IPS-NIHi7 (cell line): Measurements from ENCODE around the gene UNC79.

Source experiments
- DNase-seq: peaks from one replicate; pipeline ENCODE4 v3.0.0; 2012; ENCODE audit warnings: mixed read lengths; ENCODE audit errors: extremely low spot score

The UNC79 gene

GRCh38 chr14:93708311-93708734, 277.6 kb downstream of the UNC79 start:
- no peak for DNase-seq

- DNase-seq, result no peak
Observed at GRCh38 chr14:93708800-93709199, 278.1 kb downstream of the UNC79 start.

- DNase-seq, result no peak
Observed at GRCh38 chr14:93709249-93709648, 278.5 kb downstream of the UNC79 start.

DNA sequence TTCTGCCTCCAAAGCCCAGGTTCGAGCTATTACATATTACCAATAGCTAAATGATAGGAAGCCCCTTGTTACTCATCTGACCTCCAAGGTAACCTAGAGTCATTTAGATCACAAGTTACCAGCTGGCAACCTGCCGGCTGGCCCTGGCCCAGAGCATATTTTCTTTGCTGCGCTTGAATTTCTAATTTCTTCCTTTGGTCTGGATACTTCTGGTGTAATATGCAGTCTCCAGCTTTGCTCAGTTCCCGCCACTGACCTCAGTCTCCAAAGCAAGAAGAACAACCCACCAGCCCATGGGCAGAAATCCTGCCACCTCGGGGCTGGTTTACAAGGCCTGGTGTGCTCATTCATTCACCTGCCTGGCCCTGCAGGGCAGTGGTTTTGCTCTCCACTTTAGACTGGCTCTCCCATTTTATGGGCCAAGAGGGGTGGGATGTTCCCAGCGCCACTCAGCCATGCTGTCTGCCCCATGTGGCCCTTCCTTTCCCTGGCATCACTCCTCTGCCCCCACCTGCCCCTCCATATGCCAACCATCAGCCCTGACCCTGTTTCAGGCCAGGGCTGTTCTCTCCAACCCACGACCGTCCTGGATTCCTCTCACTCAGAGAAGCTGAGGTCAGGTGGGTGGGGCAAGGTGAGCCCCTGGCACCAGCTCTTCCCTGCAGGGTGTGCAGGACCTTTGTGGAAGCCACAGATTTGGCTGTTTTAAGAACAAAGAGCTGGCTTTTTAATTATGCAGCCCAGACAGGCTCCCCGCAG, 281.5 kb downstream of the UNC79 start:
- no peak for DNase-seq

DNA sequence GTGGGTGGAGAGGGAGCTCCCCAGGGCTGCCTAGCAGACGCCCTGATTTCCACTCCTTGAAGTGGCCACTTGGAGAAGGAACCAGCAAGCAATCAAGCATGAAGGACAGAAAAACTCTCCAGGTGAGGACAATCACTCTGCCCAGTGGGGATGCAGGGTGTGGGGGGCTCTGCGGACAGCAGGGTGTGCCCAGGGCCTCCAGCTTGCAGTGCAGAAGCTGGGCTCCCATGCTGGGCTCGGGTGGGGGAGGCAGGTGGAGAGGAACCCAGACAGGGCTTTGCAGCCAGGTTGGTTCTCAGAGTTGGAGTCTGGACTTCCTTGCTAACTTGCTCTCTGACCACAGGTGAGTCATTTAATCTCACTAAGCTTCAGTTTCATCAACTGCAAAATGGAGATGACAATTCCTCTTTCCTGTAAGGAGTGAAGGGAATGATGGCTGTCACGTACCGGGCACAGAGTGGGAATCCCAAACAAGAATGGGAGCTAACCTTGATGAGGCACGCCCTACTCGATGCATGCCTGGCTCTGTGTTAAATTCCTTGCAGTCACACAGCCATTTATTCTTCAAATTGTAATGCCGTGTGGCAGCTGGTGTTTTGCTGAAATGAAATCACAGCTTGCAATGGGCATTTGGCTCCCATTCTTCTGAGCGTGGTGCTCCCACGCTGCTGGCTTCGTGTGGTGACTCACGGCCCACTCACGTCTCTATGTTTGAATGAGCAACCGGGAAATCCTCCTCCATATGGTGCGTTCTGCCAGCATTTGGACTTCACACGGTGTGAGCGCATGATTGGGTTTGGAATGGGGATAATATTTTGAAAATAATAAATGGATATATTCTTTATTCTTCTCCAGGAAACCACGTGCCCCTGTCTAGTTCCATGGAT, 282.3 kb downstream of the UNC79 start:
- no peak for DNase-seq

DNA sequence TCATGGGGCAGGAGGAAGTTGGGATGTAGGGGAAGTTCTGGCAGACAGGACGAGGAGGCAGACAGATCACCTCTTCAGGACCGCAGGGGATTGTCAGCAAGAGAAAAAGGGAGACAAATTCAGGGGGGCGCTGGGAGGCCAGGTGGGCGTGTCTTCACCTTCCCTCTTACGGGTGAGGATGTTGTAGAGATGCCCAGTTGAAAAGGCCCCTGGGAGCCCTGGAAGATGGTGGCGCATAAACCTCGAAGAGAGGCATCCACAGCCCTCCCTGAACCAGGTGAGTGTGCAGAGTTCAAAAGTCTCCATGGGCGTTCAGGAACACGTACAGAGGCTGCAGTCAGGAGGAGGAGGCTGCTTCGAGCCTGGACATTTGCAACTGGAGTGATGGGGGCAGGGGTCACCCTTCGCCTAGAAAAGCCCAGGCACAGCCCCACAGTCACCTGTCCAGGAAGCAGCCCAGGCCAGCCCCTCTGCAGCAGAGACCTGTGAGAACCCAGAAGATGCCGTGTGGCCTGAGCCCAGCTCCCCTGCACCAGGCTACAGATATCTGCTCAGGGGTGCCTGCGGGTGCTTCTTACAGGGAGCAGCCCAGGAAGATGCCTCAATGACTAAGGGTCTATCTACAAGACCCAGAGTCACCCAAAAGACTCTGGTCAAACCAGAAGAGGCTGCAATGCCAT, 283.1 kb downstream of the UNC79 start:
- DNase-seq, result no peak

DNA sequence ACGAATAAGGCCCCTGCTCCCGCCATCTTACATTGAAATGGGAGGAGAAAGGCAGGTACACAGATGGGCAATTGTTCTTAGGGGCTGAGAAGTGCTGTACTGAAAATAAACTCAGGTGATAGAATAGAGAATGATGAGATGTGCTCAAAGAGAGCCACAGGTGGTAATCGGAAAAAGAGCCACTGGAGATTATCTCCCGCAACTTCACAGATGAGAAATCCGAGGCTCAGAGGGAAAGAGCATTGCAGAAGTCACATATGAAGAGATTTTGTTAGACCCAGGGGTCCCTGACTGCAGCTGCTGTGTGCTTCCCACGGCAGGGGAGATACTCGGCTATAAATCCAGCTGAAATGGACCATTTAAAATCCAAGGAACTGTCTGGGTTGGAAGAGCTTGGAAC, 283.9 kb downstream of the UNC79 start:
- DNase-seq, result no peak

DNA sequence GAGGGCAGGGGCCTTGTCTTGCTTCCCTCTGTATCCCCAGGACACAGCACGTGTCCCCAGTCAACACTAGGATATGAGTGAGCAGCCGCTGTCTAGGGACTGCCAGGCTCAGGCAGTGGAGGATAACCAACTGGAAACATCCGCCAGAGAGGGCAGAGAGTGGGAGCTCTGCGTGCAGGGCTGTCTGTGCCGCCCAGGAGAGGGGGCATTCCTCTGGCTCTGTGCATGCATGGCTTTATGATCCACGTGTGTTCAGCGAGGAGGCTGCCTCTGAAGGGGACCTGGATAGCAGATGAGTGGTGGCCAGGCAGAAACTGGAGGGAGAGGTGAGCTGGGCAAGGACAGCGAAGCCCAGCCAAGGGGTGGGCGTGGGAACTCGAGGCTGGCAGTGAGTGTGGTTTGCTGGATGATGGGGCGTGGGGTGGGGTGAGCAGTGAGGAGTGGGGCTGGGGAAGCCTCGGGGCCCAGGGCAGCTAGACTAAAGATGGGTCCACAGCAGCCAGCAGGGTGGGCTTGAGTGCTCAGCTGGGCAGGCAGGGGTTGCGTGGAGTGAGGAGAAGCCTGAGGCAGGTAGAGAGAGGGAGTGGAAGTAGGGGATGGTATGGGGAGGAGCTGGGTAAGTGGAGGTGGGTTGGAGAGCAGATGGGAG, 284.7 kb downstream of the UNC79 start:
- no peak for DNase-seq

DNA sequence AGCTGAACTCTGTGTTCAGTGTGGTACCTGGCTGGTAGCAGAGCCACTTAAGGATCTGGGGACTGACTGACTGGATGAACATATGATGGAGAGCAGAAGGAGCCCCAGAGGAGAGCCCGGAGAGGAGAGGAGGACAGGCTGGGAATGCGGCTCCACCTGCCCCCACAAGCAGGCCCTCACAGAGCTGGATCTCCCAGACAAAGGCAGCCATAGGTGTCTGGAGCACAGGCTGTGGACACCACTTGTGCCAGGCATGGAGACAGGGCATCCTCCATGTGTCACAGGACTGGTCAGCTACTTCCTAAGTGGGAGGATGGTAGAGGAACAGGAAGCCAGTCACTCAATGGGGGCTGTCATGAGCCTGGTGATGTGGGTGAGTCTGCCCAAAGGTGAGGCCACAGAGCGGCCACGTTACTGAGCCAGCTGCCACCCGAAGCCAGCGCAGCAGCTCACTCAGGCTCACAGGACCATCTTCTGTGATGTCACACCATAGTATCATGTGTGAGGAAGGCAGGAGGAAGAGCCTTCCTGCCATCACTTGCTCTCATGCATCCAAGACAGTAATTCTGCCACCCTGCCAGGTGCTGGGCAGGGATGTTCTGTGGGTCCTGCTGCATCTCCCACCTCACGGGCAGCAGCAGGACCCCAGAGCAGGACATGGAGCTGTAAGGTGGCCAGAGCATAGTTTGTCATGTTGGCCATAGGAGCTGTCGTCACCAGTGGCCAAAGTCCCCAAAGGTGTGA, 285.4 kb downstream of the UNC79 start:
- DNase-seq, result no peak

- DNase-seq, result no peak
Observed at GRCh38 chr14:93716746-93717667, 286.3 kb downstream of the UNC79 start.

DNA sequence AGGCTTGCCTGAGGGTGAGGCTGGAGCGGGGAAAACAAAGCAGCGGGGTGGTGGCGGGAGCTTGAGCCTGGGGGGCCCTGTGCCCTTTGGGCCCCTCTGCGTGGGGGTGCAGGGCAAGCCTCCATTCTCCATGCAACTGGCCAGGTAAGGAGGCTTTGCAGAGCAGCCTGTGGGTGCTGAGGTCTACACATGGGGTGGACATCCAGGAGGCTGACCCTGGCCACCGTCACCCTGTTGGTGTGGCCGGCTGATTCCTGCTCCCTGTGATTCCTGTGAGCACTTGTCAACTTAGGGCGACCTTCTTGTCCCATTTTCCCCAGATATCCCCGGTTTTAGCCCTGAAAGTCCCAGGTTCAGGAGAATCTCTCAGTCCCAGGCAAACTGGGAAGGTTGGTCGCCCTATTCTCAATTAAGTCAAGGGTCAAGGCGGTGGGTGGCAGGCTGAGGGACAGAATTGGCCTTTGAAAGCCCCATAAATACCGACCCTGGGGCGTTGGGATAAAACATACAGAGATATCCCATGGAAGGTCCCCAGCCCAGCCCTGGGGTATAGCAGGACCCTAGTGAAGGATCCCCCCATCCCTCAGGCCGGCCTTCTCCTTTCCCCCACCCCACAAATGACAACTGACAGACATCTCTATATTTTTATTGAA, 287.1 kb downstream of the UNC79 start:
- no peak for DNase-seq

- no peak for DNase-seq
Observed at GRCh38 chr14:93719256-93719655, 288.5 kb downstream of the UNC79 start.

DNA sequence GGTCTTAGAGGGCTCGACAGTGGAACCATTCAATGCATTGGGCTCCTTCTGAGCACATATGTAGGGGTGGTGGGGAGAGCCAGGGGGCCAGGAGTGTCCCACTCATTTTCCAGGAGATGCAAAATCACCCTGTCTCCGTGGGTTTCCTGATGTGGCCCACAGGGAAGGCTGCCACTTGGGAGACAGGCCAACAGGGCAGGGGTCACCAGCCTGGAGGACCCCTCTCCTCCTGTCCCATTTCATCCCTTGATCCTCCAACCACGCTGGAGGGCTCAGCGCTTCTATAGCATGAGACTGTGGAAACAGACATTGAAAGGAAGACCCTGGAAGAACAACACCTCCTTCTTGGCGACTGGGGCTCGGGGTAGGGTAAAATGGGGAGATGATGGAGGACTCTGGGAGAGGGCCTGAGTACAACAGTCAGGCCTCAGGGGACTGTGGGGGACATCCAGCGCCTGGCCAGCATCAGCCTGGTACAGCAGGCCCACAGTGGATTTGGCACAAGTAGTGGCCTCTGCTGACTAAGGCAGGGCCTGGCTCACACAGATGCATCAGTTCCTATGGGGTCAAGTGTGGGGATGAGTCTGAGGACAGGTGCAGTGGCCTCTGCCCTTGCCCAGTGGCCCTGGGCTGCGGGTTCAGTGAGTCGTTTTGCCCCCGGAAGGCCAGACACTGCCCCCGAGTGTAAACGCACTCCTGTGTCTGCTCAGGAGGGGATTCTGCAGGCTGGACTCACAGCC, 289.5 kb downstream of the UNC79 start:
- no peak for DNase-seq

DNA sequence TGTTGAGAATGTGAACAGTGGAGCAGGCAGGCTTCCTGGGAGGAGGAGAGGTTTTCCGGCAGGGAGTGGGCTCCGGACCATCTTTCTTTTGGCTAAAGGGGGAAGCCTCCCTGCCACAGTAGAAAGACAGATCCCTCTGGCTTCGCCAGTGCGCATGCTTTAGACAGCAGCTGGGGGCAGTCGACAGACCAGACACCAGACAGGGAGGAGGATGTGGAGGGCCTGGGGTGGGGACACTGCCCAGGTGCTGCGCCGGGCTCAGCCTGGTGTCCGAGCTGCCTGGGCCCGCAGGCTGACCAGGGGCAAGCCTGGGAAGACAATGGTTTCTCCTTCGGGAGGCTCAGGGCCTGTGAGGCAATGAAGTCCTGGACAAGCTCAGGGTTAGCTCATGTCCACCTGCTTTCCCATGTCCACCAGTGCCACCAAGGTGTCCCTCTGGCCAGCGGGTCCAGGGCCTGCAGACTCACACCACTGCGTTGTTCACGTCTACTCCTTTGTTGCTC, 290.3 kb downstream of the UNC79 start:
- DNase-seq, result no peak

DNA sequence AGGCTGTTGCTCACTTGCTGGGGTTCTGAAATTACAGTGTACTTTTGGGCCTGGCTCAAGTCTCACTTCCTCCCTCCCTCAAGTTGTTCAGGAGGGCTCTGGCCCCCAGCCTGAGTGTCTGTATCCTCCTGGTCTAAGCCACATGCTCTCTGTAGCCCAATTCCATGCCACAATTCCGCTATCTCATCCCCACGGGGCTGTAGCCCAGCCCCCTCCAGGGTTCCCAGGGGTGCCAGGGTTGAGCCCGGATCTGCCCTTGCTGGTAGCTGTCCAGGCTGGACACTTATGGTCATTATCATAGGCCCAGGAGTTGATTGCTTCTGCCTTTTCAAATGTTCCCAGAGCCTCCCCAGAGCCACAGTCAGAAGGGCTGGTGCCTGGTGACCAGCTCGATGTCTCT, 292.3 kb downstream of the UNC79 start:
- DNase-seq, result no peak

DNA sequence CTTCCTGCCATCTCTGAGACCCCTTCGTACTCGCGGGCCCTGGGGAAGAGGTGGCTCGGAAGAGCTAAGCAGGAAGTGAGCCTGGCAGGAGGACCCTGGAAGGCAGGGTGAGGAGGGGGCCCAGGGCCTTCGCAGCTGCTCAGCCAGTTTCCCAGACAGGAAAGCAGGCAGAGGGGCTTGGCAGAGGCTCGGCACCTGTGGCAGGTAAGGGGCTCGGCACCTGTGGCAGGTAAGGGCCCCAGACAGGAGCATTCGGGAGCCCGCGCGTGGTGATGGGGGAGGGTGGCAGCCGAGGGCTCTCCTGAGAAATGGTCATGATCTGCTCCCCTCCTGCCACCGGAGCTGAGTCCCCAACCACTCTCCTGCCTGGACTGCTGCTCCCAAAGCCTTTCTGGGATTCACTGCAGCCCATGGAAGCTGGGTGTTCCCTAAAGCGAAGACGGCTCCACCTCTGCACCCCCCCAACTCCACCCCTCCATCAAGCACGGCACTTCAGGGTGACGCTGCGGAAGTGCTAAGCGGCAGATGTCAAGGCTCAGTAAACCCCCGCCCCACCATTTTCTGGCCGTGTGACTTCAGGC, 294.4 kb downstream of the UNC79 start:
- no peak for DNase-seq

GRCh38 chr14:93725993-93726392, 295.3 kb downstream of the UNC79 start:
- no peak for DNase-seq

DNA sequence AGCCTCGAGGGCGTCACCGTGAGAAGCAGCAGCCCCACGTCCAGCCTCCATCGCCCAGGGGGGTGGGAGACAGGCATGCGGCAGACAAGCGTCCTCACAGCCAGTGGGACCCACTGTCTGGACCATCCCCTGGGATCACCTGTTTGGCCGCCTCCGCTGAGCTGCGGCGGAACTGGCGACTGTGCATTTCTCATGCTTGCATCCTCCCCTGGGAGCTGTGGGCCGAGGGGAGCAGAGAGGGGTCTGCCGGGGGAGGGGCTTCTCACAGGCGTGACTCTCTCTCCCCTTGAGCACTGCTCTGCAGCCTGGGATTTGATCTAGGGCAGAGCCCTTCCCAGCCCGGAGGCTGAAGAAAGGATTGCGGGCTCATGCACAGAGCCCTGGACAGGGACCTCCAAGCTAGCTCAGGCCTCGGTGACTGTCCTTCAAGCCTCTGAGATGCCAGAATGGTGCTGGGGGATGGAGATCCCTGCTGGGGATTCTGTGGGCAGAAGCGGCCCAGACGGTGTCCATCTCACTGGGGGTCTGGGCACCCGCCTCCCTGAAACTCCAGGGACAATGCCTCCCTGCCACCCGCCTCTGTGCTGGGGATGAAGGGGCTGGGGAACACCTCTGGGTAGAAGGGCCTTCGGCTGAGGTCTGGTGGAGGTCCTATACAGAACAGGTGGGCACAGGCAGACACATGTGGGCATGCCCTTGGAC, 296.5 kb downstream of the UNC79 start:
- no peak for DNase-seq
